Measurements from ENCODE around the gene NBEA.
A peak's percentile ranks its signal among the peaks of the same experiment; 100 is the strongest.

The NBEA gene

GRCh38 chr13:35614666-35615065 is 672.6 kb downstream of the NBEA start:
- no peaks in the 10 kb centered on the region for H3K4me1 ChIP-seq (ENCODE audit: insufficient read depth, insufficient read length)
- no peaks in the 10 kb centered on the region for H3K9me3 ChIP-seq (ENCODE audit: insufficient read depth, low read length)
- no peaks in the 10 kb centered on the region for H3K36me3 ChIP-seq (ENCODE audit: insufficient read depth, insufficient read length, low read length)
- no peak overlapping the region for H3K4me3 ChIP-seq (ENCODE audit: insufficient read length, low read depth)
- no peak for TF ChIP-seq SUZ12 (IDR thresholded peaks at IDR 0.05; ENCODE audit: extremely low read depth, insufficient read depth, insufficient read length)
- no peak for TF ChIP-seq YY1 (IDR thresholded peaks at IDR 0.05; ENCODE audit: insufficient read depth, insufficient read length)
- no peak for TF ChIP-seq ZNF274 (IDR thresholded peaks at IDR 0.05; ENCODE audit: low read depth, low read length)
- no peak for DNase-seq (ENCODE audit: low read depth, low spot score)
- H3K9ac ChIP-seq (ENCODE audit: insufficient read length, low read depth) = no peak overlapping the region
- no peaks in the 10 kb centered on the region for H3K27me3 ChIP-seq (ENCODE audit: insufficient read depth, insufficient read length)

GRCh38 chr13:35617420-35617819 is 675.4 kb downstream of the NBEA start:
- Histone ChIP-seq H3K4me1 (ENCODE audit: insufficient read depth, insufficient read length) (no peaks in the 10 kb centered on the region), H3K9me3 (ENCODE audit: insufficient read depth, low read length) (no peaks in the 10 kb centered on the region), H3K4me3 (ENCODE audit: insufficient read length, low read depth) (no peak overlapping the region), H3K9ac (ENCODE audit: insufficient read length, low read depth) (no peak overlapping the region), H3K27me3 (ENCODE audit: insufficient read depth, insufficient read length) (no peaks in the 10 kb centered on the region), H3K36me3 (ENCODE audit: insufficient read depth, insufficient read length, low read length) (no peaks in the 10 kb centered on the region)
- TF ChIP-seq SUZ12 (IDR thresholded peaks at IDR 0.05; ENCODE audit: extremely low read depth, insufficient read depth, insufficient read length) (no peak), YY1 (IDR thresholded peaks at IDR 0.05; ENCODE audit: insufficient read depth, insufficient read length) (no peak), ZNF274 (IDR thresholded peaks at IDR 0.05; ENCODE audit: low read depth, low read length) (no peak)
- DNase-seq (ENCODE audit: low read depth, low spot score) = no peak

GRCh38 chr13:35618565-35619083 is 676.6 kb downstream of the NBEA start:
- Histone ChIP-seq H3K4me3 (ENCODE audit: insufficient read length, low read depth) (no peak overlapping the region), H3K36me3 (ENCODE audit: insufficient read depth, insufficient read length, low read length) (no peaks in the 10 kb centered on the region), H3K4me1 (ENCODE audit: insufficient read depth, insufficient read length) (no peaks in the 10 kb centered on the region), H3K27me3 (ENCODE audit: insufficient read depth, insufficient read length) (no peaks in the 10 kb centered on the region), H3K9me3 (ENCODE audit: insufficient read depth, low read length) (no peaks in the 10 kb centered on the region), H3K9ac (ENCODE audit: insufficient read length, low read depth) (no peak overlapping the region)
- DNase-seq (ENCODE audit: low read depth, low spot score) = no peak
- no peak for TF ChIP-seq YY1 (IDR thresholded peaks at IDR 0.05; ENCODE audit: insufficient read depth, insufficient read length)
- no peak for TF ChIP-seq SUZ12 (IDR thresholded peaks at IDR 0.05; ENCODE audit: extremely low read depth, insufficient read depth, insufficient read length)
- no peak for TF ChIP-seq ZNF274 (IDR thresholded peaks at IDR 0.05; ENCODE audit: low read depth, low read length)

GRCh38 chr13:35621989-35622388 is 679.9 kb downstream of the NBEA start:
- H3K9me3 ChIP-seq (ENCODE audit: insufficient read depth, low read length) = no peaks in the 10 kb centered on the region

GRCh38 chr13:35629026-35629425 is 687.0 kb downstream of the NBEA start:
- H3K9me3 ChIP-seq (ENCODE audit: insufficient read depth, low read length) = no peaks in the 10 kb centered on the region
- TF ChIP-seq SUZ12 (IDR thresholded peaks at IDR 0.05; ENCODE audit: extremely low read depth, insufficient read depth, insufficient read length) (no peak), ZNF274 (IDR thresholded peaks at IDR 0.05; ENCODE audit: low read depth, low read length) (no peak), YY1 (IDR thresholded peaks at IDR 0.05; ENCODE audit: insufficient read depth, insufficient read length) (no peak)
- H3K27me3 ChIP-seq (ENCODE audit: insufficient read depth, insufficient read length) = no peaks in the 10 kb centered on the region
- no peak overlapping the region for H3K4me3 ChIP-seq (ENCODE audit: insufficient read length, low read depth)
- DNase-seq (ENCODE audit: low read depth, low spot score) = no peak
- H3K4me1 ChIP-seq (ENCODE audit: insufficient read depth, insufficient read length) = no peaks in the 10 kb centered on the region
- H3K36me3 ChIP-seq (ENCODE audit: insufficient read depth, insufficient read length, low read length) = no peaks in the 10 kb centered on the region
- H3K9ac ChIP-seq (ENCODE audit: insufficient read length, low read depth) = no peak overlapping the region

More at GRCh38 chr13:35621989-35622388, 679.9 kb downstream of the NBEA start:
- H3K36me3 ChIP-seq (ENCODE audit: insufficient read depth, insufficient read length, low read length) = no peaks in the 10 kb centered on the region
- TF ChIP-seq ZNF274 (IDR thresholded peaks at IDR 0.05; ENCODE audit: low read depth, low read length) (no peak), YY1 (IDR thresholded peaks at IDR 0.05; ENCODE audit: insufficient read depth, insufficient read length) (no peak), SUZ12 (IDR thresholded peaks at IDR 0.05; ENCODE audit: extremely low read depth, insufficient read depth, insufficient read length) (no peak)
- no peak for DNase-seq (ENCODE audit: low read depth, low spot score)
- H3K4me3 ChIP-seq (ENCODE audit: insufficient read length, low read depth) = no peak overlapping the region
- H3K4me1 ChIP-seq (ENCODE audit: insufficient read depth, insufficient read length) = no peaks in the 10 kb centered on the region
- no peak overlapping the region for H3K9ac ChIP-seq (ENCODE audit: insufficient read length, low read depth)
- H3K27me3 ChIP-seq (ENCODE audit: insufficient read depth, insufficient read length) = no peaks in the 10 kb centered on the region

GRCh38 chr13:35630551-35631275 is 688.6 kb downstream of the NBEA start:
- Histone ChIP-seq H3K4me1 (ENCODE audit: insufficient read depth, insufficient read length) (no peaks in the 10 kb centered on the region), H3K36me3 (ENCODE audit: insufficient read depth, insufficient read length, low read length) (no peaks in the 10 kb centered on the region), H3K9ac (ENCODE audit: insufficient read length, low read depth) (no peak overlapping the region), H3K27me3 (ENCODE audit: insufficient read depth, insufficient read length) (no peaks in the 10 kb centered on the region), H3K9me3 (ENCODE audit: insufficient read depth, low read length) (no peaks in the 10 kb centered on the region), H3K4me3 (ENCODE audit: insufficient read length, low read depth) (no peak overlapping the region)
- no peak for TF ChIP-seq SUZ12 (IDR thresholded peaks at IDR 0.05; ENCODE audit: extremely low read depth, insufficient read depth, insufficient read length)
- no peak for TF ChIP-seq ZNF274 (IDR thresholded peaks at IDR 0.05; ENCODE audit: low read depth, low read length)
- TF ChIP-seq YY1 (IDR thresholded peaks at IDR 0.05; ENCODE audit: insufficient read depth, insufficient read length) = no peak
- peak; percentile 15 for DNase-seq (ENCODE audit: low read depth, low spot score)

GRCh38 chr13:35631666-35632065 is 689.6 kb downstream of the NBEA start:
- Histone ChIP-seq H3K4me1 (ENCODE audit: insufficient read depth, insufficient read length) (no peaks in the 10 kb centered on the region), H3K9ac (ENCODE audit: insufficient read length, low read depth) (no peak overlapping the region), H3K27me3 (ENCODE audit: insufficient read depth, insufficient read length) (no peaks in the 10 kb centered on the region), H3K36me3 (ENCODE audit: insufficient read depth, insufficient read length, low read length) (no peaks in the 10 kb centered on the region), H3K4me3 (ENCODE audit: insufficient read length, low read depth) (no peak overlapping the region), H3K9me3 (ENCODE audit: insufficient read depth, low read length) (no peaks in the 10 kb centered on the region)
- DNase-seq (ENCODE audit: low read depth, low spot score) = no peak
- TF ChIP-seq ZNF274 (IDR thresholded peaks at IDR 0.05; ENCODE audit: low read depth, low read length) (no peak), SUZ12 (IDR thresholded peaks at IDR 0.05; ENCODE audit: extremely low read depth, insufficient read depth, insufficient read length) (no peak), YY1 (IDR thresholded peaks at IDR 0.05; ENCODE audit: insufficient read depth, insufficient read length) (no peak)

Measured in NT2/D1 (cell line).